Measurements from ENCODE around the gene RHOB. TPM values are rescaled to one million over a fixed set of nuclear protein-coding genes. Genes with fewer than 3 reads are reported as not detected.
A peak's percentile ranks its signal among the peaks of the same experiment; 100 is the strongest.
"Not testable (repeated sequence)": the region's sequence is repeated elsewhere in the genome, so short reads cannot be mapped to it uniquely, and the experiment has no call there.

Gene RHOB
- 84.0 and 150 TPM in 2 replicates for total RNA-seq
- 142 TPM for polyA plus RNA-seq (2012)

DNA sequence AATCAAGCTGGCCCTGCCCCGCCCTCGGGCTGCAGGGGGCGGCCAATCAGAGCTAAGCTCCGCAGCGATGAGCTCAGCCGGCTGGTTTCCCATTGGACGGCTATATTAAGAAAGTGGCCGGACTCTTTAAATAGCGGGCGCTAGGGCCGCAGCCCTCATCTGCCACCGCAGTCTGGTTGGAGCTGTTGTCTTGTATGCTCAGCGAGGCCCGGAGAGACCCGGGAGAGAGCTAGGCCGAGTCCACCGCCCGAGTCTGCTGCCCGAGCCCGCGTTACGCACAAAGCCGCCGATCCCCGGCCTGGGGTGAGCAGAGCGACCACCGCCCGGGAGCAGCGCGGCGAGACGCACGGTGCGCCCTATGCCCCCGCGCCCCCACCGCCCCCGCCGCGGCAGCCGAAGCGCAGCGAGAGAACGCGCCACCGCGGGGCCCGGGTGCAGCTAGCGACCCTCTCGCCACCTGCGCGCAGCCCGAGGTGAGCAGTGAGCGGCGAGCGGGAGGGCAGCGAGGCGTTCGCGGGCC lies at the start of gene RHOB:
Gene RHOB, plus strand, starts transcription at position 158 of the 520 bp plus-strand sequence. CDS start 392 bp downstream, outside the sequence.
- peak; percentile 99 for DNase-seq (ENCODE audit: low read depth)

DNA sequence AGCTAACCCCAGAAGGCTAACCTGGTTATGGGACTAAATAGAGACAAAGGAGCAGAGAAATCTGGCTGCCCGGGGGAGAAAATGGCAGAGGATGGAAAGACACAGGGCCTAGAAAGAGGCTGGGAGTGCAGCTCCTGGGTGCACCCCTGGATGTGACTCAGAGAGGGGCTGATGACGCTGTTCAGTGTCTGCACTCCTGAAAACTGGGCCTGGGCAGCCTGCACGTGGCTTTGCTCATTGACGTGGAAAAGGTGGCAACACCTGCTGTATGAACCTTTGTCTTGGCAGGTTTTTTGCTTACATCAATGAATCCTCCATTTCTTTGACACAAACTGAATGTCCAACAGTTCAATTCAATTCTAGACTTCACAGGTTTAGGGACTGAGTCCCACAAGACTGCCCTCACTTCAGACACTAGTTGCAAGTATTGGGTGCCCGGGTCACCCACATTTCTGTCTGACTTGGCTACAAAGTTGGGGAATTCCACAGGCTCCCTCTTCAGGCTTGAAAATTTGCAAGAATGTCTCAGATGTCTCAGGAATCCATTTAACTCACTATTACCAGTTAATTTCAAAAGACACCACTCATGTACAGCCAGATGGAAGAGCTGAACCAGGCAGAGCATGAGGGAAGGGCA lies 48.9 kb upstream of the RHOB start:
- DNase-seq (ENCODE audit: low read depth) = no peak

DNA sequence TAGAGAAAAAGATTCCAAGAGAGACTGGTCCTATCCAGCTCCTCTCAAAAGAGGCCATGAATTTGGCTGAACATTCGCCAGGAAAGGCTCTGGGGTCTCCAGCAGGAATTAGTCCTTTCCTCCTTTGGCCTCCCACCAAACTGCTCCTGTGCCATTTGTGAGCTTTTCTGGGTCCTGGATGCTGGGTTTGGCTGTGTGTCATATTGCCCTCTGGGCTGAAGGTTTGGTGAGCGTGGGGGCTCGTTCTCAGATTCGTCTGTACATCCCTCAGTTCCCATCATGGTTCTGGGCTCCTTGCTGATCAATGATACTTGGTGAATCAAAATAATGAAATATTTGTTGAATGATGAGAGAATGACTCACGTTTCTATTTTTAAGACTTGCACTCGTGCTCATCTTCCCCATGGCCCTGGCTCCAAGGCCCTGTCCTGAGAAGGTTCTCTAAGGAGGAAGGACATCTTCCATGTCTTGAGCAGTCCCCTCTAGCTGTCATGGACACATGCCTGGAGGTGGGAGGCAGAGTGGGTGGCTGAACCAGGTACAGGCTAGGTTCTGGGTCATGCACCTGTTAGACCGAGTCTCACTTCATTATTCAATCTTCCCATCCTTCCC lies 47.8 kb upstream of the RHOB start:
- DNase-seq (ENCODE audit: low read depth) = peak; percentile 29

DNA sequence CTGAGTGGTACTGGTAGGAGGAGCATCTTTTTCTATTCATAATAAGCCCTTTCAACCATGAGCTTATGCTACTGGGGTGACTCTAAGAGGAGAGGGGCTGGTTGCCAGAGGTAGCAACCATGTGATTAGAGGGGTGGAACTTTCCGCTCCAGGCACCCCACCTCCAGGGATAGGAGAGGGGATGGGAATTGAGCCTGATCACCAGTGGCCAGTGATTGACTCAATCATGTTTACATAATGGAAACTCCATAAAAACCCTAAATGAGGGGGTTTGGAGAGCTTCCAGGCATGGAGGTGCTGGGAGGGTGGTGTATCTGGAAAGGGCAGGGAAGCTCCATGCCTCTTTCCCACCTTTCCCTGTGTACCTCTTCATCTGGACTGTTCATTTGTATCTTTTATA lies 46.6 kb upstream of the RHOB start:
- no peak for DNase-seq (ENCODE audit: low read depth)

DNA sequence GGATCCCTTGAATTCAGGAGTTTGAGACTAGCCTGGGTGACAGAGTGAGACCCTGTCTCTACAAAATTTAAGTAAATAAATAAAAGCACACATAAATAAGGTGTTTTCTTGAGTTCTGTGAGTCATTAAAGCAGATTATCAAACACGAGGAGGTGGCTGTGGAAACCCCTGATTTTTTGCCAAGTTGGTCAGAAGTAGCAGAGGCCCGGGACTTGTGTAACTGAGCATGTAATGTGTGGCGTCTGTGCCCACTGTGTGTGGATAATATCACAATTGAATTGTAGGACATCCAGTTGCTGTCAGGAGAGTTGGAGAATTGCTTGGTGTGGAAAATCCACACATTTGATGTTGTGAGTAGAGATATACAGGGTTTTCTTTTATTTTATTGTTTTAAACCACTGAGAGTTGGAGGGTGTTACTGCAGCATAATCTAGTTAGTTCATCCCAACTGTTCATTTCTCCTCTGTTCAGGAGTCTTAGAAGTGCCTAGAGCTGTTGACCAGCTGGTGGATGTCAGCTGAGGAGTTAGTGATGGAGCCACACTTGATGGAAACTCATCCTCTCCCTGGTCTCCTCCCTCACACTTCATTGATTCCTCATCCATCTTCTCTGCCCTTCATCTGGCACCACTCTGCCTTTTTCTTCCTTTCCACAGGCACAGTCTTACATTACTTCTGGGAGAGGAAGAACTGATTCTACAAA lies 45.9 kb upstream of the RHOB start:
- no peak for DNase-seq (ENCODE audit: low read depth)

DNA sequence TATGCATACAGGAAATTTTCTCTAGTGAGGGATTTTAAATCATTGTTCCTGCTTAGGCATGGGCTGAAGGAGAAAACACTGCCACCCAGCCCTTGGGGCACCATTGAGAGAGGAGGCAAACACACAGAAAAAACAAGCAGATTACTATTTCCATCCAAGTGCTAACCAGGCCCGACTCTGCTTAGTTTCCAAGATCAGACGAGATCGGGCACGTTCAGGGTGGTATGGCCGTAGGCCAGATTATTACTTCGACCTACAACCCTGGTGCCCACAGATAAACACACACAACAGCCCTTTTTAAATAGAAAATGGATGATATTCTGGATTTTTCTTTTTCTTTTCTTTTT lies 45.4 kb upstream of the RHOB start:
- DNase-seq (ENCODE audit: low read depth) = no peak

DNA sequence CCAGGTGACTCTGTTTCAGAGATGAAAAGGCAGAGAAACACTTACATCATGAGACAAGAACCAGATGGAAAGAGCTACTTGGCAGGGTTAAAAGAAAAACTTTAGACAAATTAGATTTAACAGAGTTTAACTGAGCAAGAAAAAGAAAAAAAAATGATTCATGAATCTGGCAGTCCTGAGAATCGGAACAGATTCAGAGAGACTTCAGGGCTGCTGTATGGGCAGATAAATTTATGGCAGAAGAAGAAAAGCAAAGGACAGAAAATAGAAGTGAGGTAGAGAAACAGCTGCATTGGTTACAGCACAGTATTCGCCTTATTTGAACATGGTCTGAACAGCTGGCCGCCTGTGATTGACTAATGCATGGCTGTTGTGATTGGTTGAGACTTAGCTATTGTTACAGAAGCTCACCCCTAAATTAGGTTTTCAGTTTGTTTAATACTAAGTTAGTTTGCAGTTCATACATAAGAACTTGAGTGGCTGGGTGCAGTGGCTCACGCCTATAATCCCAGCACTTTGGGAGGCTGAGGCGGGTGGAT lies 43.0 kb upstream of the RHOB start:
- peak; percentile 84 for DNase-seq (ENCODE audit: low read depth)

DNA sequence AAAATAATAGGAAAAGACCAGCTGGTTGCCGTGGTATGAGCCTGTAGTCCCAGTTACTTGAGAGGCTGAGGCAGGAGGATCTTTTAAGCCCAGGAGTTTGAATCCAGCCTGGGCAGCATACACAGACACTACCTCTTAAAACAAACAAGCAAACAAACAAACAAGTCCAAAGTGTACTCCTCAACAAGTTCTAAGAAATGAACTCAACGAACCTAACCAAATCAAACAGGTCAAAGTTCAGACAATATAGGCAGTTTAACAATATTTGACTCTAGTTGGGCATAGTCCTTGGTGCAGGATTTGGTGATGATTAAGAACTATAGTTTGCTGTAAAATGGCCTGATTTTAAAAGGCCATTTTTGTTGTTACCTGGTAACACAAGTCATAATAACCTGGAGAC lies 41.9 kb upstream of the RHOB start:
- DNase-seq (ENCODE audit: low read depth) = no peak

DNA sequence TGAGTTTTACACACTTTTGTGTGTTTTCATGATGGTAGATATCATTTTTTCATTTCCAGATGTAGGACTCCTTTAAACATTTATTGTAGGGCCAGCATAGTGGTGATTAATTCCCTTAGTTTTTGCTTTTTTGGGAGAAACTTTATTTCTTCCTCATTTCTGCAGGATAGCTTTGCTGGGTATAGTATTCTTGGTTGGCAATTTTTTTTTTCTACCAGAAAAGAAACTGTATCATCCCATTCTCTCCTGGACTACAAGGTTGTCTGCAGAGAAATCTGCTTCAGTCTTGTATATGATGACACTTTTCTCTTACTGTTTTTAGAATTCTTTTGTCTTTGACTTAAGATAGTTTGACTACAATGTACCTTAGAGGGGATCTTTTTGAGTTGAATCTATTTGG lies 37.8 kb upstream of the RHOB start:
- no peak for DNase-seq (ENCODE audit: low read depth)

DNA sequence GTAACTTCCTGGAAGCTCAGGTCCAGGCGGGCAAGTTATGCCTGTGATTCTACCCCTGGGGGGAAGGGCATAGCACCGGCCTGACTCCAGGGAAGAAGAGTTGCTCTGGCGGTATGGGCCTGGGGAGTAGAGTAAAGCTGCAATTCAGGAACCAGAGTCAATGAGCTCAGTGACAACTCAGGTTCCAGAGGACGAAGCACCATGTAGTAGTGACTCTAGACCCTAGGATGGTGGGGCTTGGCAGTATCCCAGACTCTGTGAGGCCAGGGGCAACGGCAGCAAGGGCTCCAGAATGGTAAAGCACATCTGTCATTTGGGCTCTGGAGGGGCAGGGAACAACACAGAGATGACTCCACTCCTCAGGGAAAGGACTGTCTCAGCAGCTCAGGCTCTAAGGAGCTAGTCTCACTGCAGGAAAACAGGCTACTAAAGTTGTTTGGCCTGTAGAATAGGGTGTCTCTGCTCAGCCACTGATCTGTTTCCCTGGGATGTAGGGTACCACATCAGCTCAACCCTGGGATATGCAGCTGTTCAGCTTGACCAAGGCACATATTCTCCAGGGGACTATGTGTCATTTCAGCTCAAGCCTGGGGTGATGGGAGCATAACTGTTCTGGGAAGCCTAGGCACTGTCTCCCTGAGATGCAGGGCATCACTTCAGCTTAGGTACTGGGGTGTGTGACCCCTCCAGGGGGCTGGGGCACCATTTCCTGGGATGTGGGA lies 36.2 kb upstream of the RHOB start:
- peak; percentile 75 for DNase-seq (ENCODE audit: low read depth)

DNA sequence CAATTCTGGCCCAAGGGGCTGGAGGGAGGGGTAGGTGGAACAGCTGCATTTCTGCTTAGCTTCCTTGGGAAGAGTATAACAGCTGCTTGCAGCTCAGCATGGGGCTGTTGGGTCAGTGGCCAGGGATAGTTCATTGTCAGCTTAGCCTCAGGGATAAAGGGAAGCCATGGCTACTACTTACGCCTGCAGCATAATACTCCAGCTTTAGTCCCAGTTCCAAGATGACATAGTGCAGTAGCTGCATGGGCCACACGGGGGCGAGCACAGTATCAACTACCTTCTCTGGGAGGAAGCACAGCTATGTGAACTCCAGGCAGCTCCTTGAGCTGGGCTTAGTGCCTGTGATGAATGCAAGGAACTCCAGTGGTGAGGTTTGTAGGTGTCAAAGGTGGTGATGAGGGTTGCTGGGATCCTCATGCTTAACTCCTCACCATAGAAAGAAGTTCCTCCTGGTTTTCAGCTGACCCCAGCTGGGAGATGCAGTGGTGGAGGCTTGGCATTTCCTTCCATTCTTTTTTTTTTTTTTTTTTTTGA lies 35.4 kb upstream of the RHOB start:
- peak; percentile 90 for DNase-seq (ENCODE audit: low read depth)

DNA sequence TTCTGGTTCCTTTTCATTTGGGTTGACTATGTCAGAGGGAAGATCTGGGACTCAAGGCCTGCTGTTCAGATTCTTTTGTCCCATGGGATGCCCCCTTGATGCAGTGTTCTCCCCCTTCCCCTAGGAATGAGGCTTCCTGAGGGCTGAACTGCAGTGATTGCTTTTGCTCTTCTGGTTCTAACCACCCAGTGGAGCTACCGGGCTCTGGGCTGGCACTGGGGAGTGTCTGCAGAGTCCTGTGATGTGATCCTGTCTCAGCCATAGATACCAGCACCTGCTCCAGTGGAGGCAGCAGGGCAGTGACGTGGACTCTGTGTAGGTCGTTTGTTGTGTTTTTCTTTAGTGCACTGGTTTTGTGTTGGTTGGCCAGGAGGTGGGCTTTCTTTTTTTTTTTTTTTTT lies 32.1 kb upstream of the RHOB start:
- DNase-seq (ENCODE audit: low read depth) = peak; percentile 8

DNA sequence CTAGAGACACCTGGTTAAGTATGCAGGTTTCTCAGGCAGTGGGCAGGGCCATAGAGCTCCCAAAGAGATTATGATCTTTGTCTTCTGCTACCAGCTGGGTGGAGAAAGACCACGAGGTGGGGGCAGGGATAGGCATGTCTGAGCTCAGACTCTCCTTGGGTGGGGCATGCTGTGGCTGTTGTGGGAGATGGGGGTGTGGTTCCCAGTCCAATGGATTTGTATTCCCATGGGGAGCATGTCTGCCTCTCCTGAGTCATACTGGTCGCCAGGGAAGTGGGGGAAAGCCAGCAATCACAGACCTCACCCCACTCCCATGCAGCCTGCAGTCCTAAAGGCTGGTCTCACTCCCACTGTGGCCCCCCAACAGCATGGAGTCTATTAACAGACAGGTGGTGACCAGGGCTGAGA lies 31.4 kb upstream of the RHOB start:
- DNase-seq (ENCODE audit: low read depth) = peak; percentile 87

DNA sequence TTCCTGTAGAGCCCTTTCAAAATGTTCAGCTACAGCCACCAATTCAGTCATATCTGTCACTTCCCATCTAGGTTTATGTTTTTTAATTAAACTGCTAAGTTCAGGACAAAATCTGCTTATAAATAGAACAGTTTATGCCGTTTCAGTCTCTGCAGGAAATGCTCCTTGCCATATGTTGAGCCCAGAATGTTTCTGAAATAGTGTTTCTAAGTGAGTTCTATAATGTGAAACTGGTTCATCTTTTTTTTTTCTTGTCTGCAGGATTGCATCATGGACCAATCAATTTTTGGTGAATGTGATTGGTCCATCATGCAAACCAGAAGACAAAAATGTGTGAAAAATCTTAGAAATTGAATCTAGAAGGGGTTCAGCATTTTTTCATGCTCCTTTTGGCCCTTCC lies 30.2 kb upstream of the RHOB start:
- no peak for DNase-seq (ENCODE audit: low read depth)

DNA sequence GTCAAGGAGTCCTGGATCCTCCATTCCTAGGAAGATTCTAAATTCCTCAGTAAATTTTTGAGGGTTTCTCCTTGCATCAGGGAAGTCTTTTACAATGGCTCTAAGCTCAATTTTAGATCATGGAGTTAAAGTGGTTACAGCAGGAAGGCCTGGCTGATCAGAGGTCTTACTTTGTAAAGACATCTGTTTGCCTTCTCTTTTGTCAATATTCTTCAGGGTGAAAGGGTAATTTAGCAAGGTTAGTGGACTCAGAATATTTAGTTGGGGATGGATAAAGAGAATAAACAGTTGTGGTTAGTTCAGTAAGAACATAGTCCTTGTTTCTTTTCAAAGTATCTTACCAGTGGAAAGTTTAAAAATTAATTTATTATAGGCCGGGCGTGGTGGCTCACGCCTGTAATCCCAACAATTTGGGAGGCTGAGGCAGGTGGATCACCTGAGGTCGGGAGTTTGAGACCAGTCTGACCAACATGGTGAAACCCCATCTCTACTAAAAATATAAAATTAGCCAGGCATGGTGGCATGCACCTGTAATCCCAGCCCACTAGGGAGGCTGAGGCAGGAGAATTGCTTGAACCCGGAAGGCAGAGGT lies 29.5 kb upstream of the RHOB start:
- DNase-seq (ENCODE audit: low read depth) = not testable (repeated sequence)

DNA sequence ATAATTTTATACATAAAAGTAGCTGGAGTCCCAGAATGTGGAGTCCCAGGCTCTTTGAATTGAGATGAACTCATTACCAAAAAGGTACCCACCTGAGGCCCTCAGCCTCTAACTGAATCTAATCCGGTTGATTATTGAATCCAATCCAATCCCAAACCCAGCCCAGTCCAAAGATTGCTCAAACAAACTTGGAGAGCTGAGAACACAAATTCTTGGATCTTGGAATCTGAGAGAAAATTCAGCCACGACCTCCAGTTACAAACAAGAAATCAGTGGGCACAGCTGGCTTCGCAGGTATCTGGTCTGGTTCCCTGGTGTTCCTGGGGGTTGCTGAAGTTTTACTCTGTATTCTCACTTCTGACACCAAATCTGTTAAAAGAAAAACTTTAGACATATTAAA lies 28.4 kb upstream of the RHOB start:
- DNase-seq (ENCODE audit: low read depth) = no peak

DNA sequence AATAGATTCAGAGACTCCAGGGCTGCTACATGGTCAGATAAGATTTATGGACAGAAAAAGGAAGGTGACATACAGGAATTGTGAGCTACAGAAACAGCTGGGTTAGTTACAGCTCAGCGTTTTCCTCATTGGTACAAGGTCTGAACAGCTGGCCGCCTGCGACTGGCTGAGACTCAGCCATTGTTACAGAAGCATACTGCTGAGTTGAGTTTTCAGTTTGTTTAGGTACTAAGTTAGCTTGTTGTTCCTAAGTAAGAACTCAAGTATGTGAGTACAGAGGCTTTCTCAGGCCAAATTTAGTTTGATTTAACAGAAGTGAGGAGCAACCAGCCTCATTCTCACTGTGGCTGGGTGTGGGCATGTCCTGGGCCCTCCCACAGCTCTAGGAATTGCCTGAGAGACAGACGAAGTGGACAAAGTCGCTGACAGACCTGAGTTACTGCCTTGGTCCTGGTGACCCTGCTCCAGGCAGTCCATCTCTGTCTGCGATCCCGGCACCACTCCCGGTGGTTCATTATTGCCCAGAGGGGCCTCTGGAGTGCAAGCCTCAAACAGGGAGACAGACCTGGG lies 27.8 kb upstream of the RHOB start:
- DNase-seq (ENCODE audit: low read depth) = peak; percentile 86

DNA sequence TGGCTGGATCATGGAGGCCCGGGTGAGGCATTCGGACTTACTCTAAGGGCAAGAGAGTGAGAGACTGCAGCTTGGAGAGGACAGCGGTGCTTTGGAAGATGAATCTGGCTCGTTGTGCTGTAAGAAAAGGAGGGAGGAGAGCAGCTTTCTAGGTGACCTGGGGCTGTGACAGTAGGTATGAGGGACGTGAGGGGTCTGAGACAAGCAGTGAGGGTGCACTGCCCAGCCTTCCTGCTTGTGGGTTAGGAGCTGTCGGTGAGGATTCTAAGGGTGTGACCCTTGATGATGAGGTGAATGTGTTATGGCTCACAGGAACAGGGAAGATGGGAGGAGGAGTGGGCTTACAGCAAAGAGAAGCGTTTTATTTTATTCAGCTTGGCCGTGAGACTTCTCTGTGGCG lies 27.1 kb upstream of the RHOB start:
- no peak for DNase-seq (ENCODE audit: low read depth)

DNA sequence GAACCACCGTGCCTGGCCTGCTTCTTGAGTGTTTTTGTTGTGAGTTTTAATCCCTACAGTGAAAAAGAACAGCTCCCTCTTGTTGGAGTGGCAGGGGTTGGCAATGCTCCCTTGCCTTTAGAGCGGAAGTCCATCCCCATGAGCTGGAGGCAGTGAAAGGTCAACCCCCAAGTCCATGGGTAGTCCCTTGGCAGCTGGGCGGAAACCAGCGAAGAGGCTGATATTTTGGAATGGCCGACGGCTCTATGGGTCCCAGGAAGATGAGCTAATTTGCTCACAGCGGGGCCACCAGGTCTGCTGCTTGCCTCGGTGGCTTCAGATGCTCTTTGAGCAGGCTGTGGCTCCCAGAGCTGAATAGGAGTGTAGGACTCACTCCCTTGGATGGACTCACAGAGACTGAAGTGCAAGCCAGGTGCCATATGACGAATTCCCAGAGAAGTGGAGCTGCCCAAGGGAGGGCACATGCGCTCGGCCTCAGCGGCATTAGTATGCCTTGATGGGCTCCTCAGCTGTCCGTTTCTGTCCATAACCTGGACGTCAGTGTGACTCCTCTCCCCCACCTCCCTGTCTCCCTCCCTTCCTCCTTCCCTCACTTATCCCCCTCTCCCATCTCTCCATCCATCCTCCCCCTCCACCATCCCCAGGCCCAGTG lies 25.4 kb upstream of the RHOB start:
- DNase-seq (ENCODE audit: low read depth) = peak; percentile 62

DNA sequence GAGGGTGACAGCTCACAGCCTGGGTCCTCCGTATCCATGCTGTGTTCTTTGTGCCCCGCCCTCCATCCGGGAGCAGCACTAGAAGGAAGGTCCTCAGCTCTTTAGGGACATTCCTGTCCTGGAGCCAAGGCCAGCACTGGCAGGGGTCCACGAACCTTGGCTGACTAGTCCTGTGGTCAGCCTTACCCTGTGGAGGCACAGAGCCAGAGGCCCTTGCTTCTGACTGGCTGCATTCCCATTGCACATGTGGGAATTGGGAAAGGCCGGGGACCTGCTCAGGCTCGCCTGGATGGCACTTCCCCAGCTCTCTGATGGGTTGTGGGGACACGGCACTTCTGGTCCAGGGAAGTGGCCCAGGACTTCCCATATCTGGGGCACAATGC lies 24.9 kb upstream of the RHOB start:
- DNase-seq (ENCODE audit: low read depth) = peak; percentile 99

Measured in myocyte (in vitro differentiated cells).